Measurements from ENCODE around the gene SMPD1. TPM values are rescaled to one million over a fixed set of nuclear protein-coding genes. Genes with fewer than 3 reads are reported as not detected.

Gene SMPD1
- total RNA-seq, 2 donors from 2014 or later = 35.4 to 51.6 TPM

DNA sequence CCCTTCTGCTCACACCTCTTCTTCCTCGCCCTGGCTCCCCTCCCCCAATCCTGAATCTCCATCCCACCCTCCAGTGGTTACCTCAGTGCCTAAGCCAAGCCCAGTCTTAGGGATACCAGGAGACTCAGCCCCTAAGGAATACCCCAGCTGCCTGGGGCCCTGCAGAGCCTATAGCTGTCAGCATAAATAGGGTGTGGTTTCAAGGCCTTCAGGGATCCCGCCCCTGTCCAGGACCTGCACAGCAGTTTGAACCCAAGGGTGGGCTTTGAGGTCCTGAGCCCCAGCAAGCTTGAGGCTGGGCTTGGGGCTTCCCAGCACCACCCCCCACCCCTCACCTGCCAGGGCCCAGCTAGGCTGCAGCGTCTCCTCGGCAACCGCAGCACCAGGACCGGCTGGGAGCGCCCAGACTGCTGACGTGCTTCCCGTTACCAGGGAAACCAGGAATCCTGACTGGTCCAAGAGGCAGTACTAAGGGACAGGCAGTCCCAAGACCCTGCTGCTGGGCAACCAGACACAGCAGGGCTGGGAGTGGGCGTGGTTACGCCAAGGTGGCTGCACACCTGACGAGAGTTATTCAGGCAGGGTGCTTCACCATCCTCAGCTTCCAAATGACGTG lies 14.9 kb downstream of the SMPD1 start:
- DNase-seq (ENCODE audit: low spot score) = peak; percentile 77
- intact Hi-C loops (cut with DNase I) = no loop called here

GRCh38 chr11:6405846-6406245 lies 15.6 kb downstream of the SMPD1 start:
- intact Hi-C loops (cut with DNase I) = no loop called here
- peak; percentile 50 for DNase-seq (ENCODE audit: low spot score)

- intact Hi-C loops (cut with DNase I) = no loop called here
These were observed 16.1 kb downstream of the SMPD1 start for GRCh38 chr11:6406370-6406769.

DNA sequence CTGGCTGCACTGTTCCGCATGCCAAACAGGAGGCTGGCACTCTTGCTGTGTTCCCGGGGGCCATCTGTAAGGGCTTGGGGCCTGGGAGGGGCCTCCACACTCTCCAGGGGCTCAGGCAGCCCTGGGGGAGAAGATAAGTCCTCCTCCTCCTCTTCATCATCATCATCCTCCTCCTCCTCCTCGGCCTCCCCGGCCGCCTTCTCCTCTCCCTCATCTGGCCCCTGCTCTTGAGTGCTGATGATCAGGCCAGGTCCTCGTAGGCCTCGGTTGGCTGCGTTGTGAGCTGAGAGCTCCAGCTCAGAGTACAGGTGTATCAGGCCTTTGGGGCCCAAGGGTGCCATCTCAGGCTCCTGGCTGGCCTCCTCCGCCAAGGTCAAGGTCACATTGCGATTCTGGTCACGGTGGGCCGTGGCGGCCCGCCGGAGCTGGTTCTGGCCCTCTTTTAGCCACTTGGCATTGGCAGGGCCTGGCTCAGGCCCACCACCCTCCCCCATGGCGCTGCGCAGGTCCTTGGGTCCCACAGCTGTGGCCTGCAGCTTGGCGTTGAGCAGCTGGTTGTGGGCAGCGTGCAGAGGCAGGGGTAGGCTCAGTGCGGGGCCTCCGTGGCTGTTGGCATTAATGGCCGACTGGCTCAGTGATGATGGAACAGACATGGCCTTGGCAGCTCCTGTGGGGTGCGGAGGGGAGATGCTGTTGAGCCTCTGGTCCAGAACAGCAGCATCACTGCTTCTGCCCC lies 20.6 kb downstream of the SMPD1 start:
- no peak for DNase-seq (ENCODE audit: low spot score)
- intact Hi-C loops (cut with DNase I) = no loop called here

More at GRCh38 chr11:6406370-6406769, 16.1 kb downstream of the SMPD1 start:
- DNase-seq (ENCODE audit: low spot score) = no peak

- intact Hi-C loops (cut with DNase I) = no loop called here
- no peak for DNase-seq (ENCODE audit: low spot score)
These were observed 21.3 kb downstream of the SMPD1 start for GRCh38 chr11:6411594-6412031.

DNA sequence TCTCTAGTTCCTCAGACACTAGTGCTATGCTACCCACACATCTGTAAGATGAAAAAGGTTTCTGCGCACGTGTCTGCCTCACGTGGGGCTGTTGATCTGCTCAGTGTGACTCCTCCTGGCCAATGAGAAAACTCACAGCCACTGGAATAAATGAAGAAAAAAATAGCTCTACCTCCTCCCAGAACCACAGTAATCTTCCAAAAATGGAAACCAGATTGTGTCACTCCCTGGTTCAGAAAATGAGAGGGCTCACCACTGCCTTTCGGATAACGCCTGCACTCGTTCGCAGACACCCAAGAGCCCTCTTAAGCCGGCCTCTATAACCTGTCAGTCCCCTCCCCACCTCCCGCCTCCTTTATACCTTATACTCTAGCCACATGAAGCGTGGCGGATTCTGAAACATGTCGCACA lies 23.5 kb downstream of the SMPD1 start:
- intact Hi-C loops (cut with DNase I) = no loop called here
- DNase-seq (ENCODE audit: low spot score) = no peak

DNA sequence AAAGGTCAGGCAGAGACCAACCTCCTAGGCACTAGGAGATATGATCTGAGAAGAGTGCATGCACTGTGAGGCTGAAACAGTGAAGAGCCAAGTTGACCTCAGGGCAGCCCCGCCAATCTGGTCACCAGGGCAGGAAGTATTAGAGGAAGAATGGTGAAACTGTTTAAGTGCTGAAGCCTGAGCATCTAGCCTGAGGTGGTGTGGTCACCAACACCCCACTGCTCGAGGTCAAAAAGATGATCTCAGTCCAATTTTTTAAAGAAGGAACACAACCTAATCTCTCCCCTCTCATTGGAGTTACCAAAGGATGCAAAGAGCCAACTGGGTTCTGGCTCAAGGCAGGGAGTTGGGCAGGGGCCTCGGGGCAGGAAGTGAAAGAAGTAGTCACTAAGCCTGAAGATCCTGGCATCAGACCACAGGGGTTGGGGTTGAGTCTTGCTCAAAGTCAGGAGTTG lies 24.6 kb downstream of the SMPD1 start:
- DNase-seq (ENCODE audit: low spot score) = no peak
- intact Hi-C loops (cut with DNase I) = no loop called here

DNA sequence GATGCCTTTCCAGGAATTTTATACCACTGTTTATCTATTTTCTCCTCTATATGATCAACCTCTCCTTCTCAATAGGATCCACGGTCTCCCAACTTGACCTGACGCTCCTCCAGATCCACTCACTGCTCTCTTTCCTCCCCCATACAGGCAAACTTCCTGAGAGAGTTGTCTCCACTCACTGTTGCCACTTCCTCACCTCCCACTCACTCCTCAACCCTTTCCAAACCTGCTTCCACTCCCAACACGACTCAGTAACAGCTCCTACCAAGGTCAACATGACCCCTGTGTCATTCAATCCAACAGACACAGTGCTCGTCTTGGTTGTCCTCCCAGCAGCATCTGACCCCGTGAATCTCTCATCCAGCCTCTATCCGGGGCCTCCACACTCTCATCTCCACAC lies 25.5 kb downstream of the SMPD1 start:
- intact Hi-C loops (cut with DNase I) = no loop called here
- no peak for DNase-seq (ENCODE audit: low spot score)

DNA sequence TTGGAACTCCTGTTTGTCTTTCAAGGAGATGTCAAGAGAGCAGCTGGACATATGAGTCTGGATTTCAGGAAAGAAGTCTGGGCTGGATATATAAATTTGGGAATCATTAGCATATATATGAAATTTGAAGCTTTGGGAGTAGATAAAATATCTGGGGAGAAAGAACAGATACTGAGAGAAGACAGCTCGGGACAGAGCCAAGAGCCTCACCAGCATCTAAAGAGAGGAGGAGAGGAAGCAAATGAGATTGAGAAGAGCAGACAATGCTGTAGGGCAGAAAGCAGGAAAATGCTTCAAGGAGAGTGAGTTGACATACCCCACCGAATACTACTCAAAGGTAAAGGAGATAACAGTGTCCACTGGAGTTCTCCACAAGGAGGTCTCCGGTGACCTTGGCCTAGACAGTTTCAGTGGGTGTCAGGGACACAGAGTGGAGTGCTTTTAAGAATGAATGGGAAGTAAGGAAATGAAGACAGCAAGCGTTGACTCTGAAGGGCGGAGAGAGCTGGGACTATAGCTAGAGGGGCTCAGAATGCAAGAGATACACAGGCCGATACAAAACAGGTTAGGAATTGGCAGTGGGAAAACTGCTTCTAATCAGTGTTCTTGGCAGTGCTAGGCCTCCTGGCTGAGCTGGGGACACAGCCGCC lies 27.8 kb downstream of the SMPD1 start:
- no peak for DNase-seq (ENCODE audit: low spot score)
- intact Hi-C loops (cut with DNase I) = no loop called here

GRCh38 chr11:6418557-6419008 lies 28.3 kb downstream of the SMPD1 start:
- intact Hi-C loops (cut with DNase I) = no loop called here
- DNase-seq (ENCODE audit: low spot score) = no peak

- DNase-seq (ENCODE audit: low spot score) = peak; percentile 86
- intact Hi-C loops (cut with DNase I) = no loop called here
These were observed 28.8 kb downstream of the SMPD1 start, which contains the start of gene APBB1 for GRCh38 chr11:6419009-6419631. Gene APBB1 (minus strand): TSS chr11:6419094. CDS start chr11:6411347, 7,747 bp downstream.

GRCh38 chr11:6420677-6421076 lies 30.4 kb downstream of the SMPD1 start:
- DNase-seq (ENCODE audit: low spot score) = no peak
- intact Hi-C loops (cut with DNase I) = no loop called here

DNA sequence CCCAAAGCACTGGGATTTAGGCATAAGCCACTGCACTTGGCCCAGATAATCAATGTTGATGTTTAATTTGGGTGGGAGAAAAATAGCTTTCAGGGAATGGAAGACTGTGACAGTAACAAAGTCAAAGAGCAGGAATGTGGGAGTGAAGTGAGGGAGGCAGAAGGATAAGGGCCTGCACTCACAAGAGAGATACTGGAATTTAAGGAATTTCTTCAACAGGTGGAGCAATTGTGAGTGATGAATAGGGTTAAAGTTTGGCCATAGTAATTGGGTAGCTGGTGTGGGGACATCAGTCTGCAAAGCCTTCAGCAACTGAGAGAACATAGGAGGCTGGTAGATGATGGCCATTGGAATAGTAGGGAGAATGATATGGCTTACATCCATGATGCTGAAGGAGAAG lies 37.2 kb downstream of the SMPD1 start:
- intact Hi-C loops (cut with DNase I) = loop anchor here in 1 of 2 donors (5.0 kb wide), 1 partner anchor 580 kb away; no protein-coding TSS in a partner anchor

GRCh38 chr11:6431861-6432260 lies 41.6 kb downstream of the SMPD1 start:
- intact Hi-C loops (cut with DNase I) = loop anchor here in 1 of 2 donors (10.0 kb wide), 1 partner anchor 47 kb away; no protein-coding TSS in a partner anchor
- DNase-seq (ENCODE audit: low spot score) = no peak

More for the DNA sequence above, 37.2 kb downstream of the SMPD1 start:
- DNase-seq (ENCODE audit: low spot score) = no peak

GRCh38 chr11:6433998-6434660 lies 43.9 kb downstream of the SMPD1 start:
- intact Hi-C loops (cut with DNase I) = loop anchor here in 1 of 2 donors (10.0 kb wide), 1 partner anchor 49 kb away; no protein-coding TSS in a partner anchor
- DNase-seq (ENCODE audit: low spot score) = no peak

DNA sequence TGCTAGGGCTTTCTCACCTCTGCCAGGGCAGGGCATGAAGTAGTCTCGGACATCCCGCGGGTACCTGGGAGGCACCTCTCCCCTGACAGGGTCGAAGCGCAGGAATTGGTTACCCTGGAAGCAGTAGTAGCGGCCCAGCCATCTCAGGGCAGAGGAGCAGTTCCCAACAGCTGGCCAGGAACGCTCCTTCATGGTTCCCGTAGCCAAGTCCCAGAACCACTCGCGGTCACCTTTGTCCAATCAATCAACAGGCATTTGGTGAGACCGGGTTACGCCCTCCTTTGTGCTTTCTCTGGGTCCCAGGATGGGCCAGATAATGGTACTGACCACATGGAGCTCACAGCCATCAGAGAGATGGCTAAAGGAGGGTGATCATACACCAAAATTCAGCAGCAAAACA lies 47.1 kb downstream of the SMPD1 start:
- intact Hi-C loops (cut with DNase I) = loop anchor here in 1 of 2 donors (10.0 kb wide), 1 partner anchor 53 kb away; no protein-coding TSS in a partner anchor
- no peak for DNase-seq (ENCODE audit: low spot score)

DNA sequence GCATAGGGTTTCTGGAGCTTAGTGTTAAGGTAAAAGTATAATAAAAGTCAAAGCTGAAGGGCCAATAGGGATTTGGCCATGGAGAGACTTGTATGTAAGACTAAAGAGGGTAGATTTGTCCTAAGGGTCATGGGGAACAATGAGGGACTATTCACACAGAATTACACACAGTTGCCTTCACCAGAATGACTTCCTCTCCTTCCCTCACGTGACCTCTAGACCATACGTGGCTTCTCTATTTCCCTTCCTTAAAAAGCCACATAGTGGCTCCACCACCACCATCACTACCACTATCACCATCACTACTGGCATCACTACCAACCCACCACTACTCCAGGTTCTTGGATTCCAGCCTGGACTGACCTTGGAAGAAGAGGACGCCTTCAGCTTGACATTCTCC lies 47.7 kb downstream of the SMPD1 start:
- no peak for DNase-seq (ENCODE audit: low spot score)
- intact Hi-C loops (cut with DNase I) = loop anchor here in 1 of 2 donors (10.0 kb wide), 1 partner anchor 53 kb away; no protein-coding TSS in a partner anchor

DNA sequence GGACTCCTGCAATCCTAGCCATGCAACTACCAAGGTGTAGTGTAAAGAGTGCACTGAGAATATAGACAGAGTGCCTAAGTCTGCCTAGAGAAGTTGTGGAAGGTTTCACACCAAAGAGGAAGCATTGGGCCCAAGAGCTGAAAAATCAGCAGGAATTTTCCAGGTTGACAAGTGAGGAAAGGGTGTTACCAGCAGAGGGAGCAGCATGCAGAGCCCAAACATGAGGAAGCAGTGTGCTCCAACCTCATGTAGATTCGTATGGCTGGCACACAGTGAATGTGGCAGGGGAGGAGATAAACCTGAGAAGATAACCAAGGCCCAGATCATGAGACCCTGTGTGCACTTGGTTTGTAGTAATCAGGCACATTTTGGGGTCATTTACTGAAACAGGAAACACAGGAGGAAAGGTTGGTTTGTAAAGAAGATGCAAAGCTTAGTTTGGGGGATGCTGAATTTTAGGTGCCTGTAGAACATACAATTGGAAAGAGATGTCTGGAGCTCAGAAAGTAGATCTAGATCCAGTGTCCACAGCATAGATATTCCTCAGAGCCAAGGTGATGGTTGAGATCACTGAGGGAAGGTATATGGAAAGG lies 48.8 kb downstream of the SMPD1 start:
- DNase-seq (ENCODE audit: low spot score) = no peak
- intact Hi-C loops (cut with DNase I) = loop anchor here in 1 of 2 donors (10.0 kb wide), 1 partner anchor 54 kb away; no protein-coding TSS in a partner anchor
